Osteocyte (in vitro differentiated cells): ENCODE data around the gene AVP. TPM values are rescaled to one million over a fixed set of nuclear protein-coding genes. Genes with fewer than 3 reads are reported as not detected.

ENCODE experiments used
- DNase-seq: peaks from one replicate; pipeline ENCODE4 v3.0.0; 2021; ENCODE audit warnings: mixed read lengths; ENCODE audit not compliant: unreplicated experiment; ENCODE audit errors: extremely low spot score
- H3K27ac Mint-ChIP-seq: one replicate; pipeline ENCODE4 v1.8.0; 2021; ENCODE audit warnings: mild to moderate bottlenecking, mixed read lengths; ENCODE audit not compliant: unreplicated experiment
- H3K27me3 Mint-ChIP-seq: one replicate; pipeline ENCODE4 v1.8.0; 2021; ENCODE audit warnings: mixed read lengths; ENCODE audit not compliant: unreplicated experiment
- H3K36me3 Mint-ChIP-seq: one replicate; pipeline ENCODE4 v1.8.0; 2021; ENCODE audit warnings: mixed read lengths; ENCODE audit not compliant: unreplicated experiment
- H3K4me1 Mint-ChIP-seq: one replicate; pipeline ENCODE4 v1.8.0; 2021; ENCODE audit warnings: mixed read lengths; ENCODE audit not compliant: unreplicated experiment
- H3K4me3 Mint-ChIP-seq: one replicate; pipeline ENCODE4 v1.8.0; 2021; ENCODE audit warnings: mild to moderate bottlenecking, moderate library complexity, mixed read lengths; ENCODE audit not compliant: unreplicated experiment
- H3K9me3 Mint-ChIP-seq: one replicate; pipeline ENCODE4 v1.8.0; 2021; ENCODE audit warnings: mixed read lengths; ENCODE audit not compliant: unreplicated experiment
- CTCF ChIP-seq: fragments of 200-600 bp; sonication (generic); IDR thresholded peaks from 2 replicates; pipeline ENCODE4 v1.5.0; 2021; ENCODE audit warnings: antibody characterized with exemption, mild to moderate bottlenecking, moderate library complexity
- long read RNA-seq: library from polyadenylated mRNA; unstranded; transcript quantifications from one replicate; pipeline ENCODE4 v2.0.0, GENCODE V29; 2021
- total RNA-seq: library from RNA; stranded (reverse); gene quantifications from 2 replicates; pipeline ENCODE4 v1.2.1, GENCODE V29; 2021

The AVP gene, protein sequence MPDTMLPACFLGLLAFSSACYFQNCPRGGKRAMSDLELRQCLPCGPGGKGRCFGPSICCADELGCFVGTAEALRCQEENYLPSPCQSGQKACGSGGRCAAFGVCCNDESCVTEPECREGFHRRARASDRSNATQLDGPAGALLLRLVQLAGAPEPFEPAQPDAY
- total RNA-seq: not detected in 2 replicates
- long read RNA-seq: 0 reads

- Mint-ChIP-seq H3K4me1 (peaks cover 3% of the 10 kb centered on the region), H3K4me3 (peak within 1 kb of the TSS; percentile 44), H3K27me3 (peaks cover 47% of the 10 kb centered on the region), H3K27ac (no peak within 1 kb of the TSS), H3K9me3 (no peaks in the 10 kb centered on the region), H3K36me3 (no peaks in the 10 kb centered on the region)
- no peak for DNase-seq
- TF ChIP-seq CTCF: no peak
Observed at GRCh38 chr20:3084283-3084985, at the start of gene AVP. TSS of gene AVP (minus strand) at chr20:3084724. CDS start at chr20:3084674, 50 bp downstream.

DNA sequence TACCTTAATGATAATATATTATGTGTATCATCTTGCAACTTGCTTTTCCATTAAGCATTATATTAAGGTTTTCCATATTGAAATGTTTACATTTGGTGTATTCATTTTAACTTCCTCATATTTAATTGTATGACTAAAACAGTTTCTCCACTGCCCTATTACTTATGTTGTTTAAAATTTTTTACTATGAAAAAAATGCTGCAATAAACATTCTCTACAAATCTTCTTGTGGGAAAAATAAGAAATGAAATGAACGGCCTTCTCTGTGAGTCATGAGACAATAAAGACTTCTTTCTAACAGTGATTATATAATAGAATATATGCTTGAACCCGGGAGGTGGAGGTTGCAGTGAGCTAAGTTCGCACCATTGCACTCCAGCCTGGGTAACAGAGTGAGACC is 49.6 kb upstream of the AVP start:
- no peaks in the 10 kb centered on the region for H3K27me3 Mint-ChIP-seq
- H3K4me1 Mint-ChIP-seq: peaks cover 8% of the 10 kb centered on the region
- DNase-seq: no peak
- H3K9me3 Mint-ChIP-seq: no peaks in the 10 kb centered on the region
- H3K4me3 Mint-ChIP-seq: no peak overlapping the region
- no peak overlapping the region for H3K27ac Mint-ChIP-seq
- H3K36me3 Mint-ChIP-seq: peaks cover 3% of the 10 kb centered on the region
- no peak for TF ChIP-seq CTCF

GRCh38 chr20:3133155-3133554 is 48.6 kb upstream of the AVP start:
- no peaks in the 10 kb centered on the region for H3K9me3 Mint-ChIP-seq
- no peak overlapping the region for H3K4me3 Mint-ChIP-seq
- peaks cover 9% of the 10 kb centered on the region for H3K4me1 Mint-ChIP-seq
- peaks cover 3% of the 10 kb centered on the region for H3K36me3 Mint-ChIP-seq
- no peak overlapping the region for H3K27ac Mint-ChIP-seq
- H3K27me3 Mint-ChIP-seq: no peaks in the 10 kb centered on the region
- no peak for DNase-seq
- TF ChIP-seq CTCF: no peak

- no peak for DNase-seq
- Mint-ChIP-seq H3K27ac (no peak overlapping the region), H3K4me1 (peaks cover 9% of the 10 kb centered on the region), H3K9me3 (no peaks in the 10 kb centered on the region), H3K27me3 (no peaks in the 10 kb centered on the region), H3K36me3 (peaks cover 3% of the 10 kb centered on the region), H3K4me3 (no peak overlapping the region)
- TF ChIP-seq CTCF: no peak
Observed at GRCh38 chr20:3130051-3130600, 45.6 kb upstream of the AVP start.

GRCh38 chr20:3129094-3129493 is 44.6 kb upstream of the AVP start:
- DNase-seq: no peak
- no peaks in the 10 kb centered on the region for H3K27me3 Mint-ChIP-seq
- peaks cover 3% of the 10 kb centered on the region for H3K36me3 Mint-ChIP-seq
- peaks cover 7% of the 10 kb centered on the region for H3K4me1 Mint-ChIP-seq
- TF ChIP-seq CTCF: no peak
- H3K27ac Mint-ChIP-seq: no peak overlapping the region
- H3K4me3 Mint-ChIP-seq: no peak overlapping the region
- no peaks in the 10 kb centered on the region for H3K9me3 Mint-ChIP-seq
